WI38 (cell line): ENCODE data around the gene UBAC2.

Experiments used
- H3K4me3 ChIP-seq: 2 replicates; pipeline ENCODE4 v1.5.1; 2011; ENCODE audit warnings: low read depth, mild to moderate bottlenecking, control low read depth, low read length
- CTCF ChIP-seq: IDR thresholded peaks from 2 replicates; pipeline ENCODE4 v1.5.1; 2012; ENCODE audit warnings: low read depth, mild to moderate bottlenecking, control low read depth, low read length

The UBAC2 gene

GRCh38 chr13:99377641-99378040 is 177.0 kb downstream of the UBAC2 start:
- H3K4me3 ChIP-seq: no peak overlapping the region
- TF ChIP-seq CTCF: no peak

- no peak for TF ChIP-seq CTCF
- H3K4me3 ChIP-seq: no peak overlapping the region
Observed at GRCh38 chr13:99378985-99379733, 178.5 kb downstream of the UBAC2 start.

GRCh38 chr13:99379856-99380801 is 179.5 kb downstream of the UBAC2 start:
- no peak overlapping the region for H3K4me3 ChIP-seq
- TF ChIP-seq CTCF: no peak

- no peak overlapping the region for H3K4me3 ChIP-seq
- TF ChIP-seq CTCF: no peak
Observed at GRCh38 chr13:99380921-99381645, 180.4 kb downstream of the UBAC2 start.

GRCh38 chr13:99381766-99382165 is 181.1 kb downstream of the UBAC2 start:
- no peak for TF ChIP-seq CTCF
- no peak overlapping the region for H3K4me3 ChIP-seq

- H3K4me3 ChIP-seq: no peak overlapping the region
- TF ChIP-seq CTCF: no peak
Observed at GRCh38 chr13:99382428-99383133, 181.9 kb downstream of the UBAC2 start.
